22Rv1 (cell line): ENCODE results near the gene MRS2.
"Not testable (repeated sequence)": the region's sequence is repeated elsewhere in the genome, so short reads cannot be mapped to it uniquely, and the experiment has no call there.

ENCODE experiments used
- H3K27ac ChIP-seq: fragments of 450-650 bp; 2 replicates; pipeline ENCODE4 v1.5.1; 2017
- ZFX ChIP-seq: fragments of 450-650 bp; IDR thresholded peaks from 2 replicates; pipeline ENCODE4 v1.6.1; 2017; ENCODE audit warnings: antibody characterized with exemption, borderline replicate concordance
- TF ChIP-seq, protein P1 (sequence below): fragments of 450-650 bp; IDR thresholded peaks from 2 replicates; pipeline ENCODE4 v1.5.1; 2017; ENCODE audit warnings: mild to moderate bottlenecking

Gene MRS2

GRCh38 chr6:24405262-24405661, 2.5 kb downstream of the MRS2 start:
- TF ChIP-seq, protein P1, sequence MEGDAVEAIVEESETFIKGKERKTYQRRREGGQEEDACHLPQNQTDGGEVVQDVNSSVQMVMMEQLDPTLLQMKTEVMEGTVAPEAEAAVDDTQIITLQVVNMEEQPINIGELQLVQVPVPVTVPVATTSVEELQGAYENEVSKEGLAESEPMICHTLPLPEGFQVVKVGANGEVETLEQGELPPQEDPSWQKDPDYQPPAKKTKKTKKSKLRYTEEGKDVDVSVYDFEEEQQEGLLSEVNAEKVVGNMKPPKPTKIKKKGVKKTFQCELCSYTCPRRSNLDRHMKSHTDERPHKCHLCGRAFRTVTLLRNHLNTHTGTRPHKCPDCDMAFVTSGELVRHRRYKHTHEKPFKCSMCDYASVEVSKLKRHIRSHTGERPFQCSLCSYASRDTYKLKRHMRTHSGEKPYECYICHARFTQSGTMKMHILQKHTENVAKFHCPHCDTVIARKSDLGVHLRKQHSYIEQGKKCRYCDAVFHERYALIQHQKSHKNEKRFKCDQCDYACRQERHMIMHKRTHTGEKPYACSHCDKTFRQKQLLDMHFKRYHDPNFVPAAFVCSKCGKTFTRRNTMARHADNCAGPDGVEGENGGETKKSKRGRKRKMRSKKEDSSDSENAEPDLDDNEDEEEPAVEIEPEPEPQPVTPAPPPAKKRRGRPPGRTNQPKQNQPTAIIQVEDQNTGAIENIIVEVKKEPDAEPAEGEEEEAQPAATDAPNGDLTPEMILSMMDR = no peak
- no peak for TF ChIP-seq ZFX
- H3K27ac ChIP-seq = no peak overlapping the region

- no peak overlapping the region for H3K27ac ChIP-seq
- no peak for TF ChIP-seq ZFX
- TF ChIP-seq, protein P1 = no peak
These were observed 6.1 kb downstream of the MRS2 start for GRCh38 chr6:24408719-24409410.

- H3K27ac ChIP-seq = no peak overlapping the region
- TF ChIP-seq ZFX = no peak
- TF ChIP-seq, protein P1 = no peak
These were observed 7.9 kb downstream of the MRS2 start for GRCh38 chr6:24410622-24411021.

- TF ChIP-seq ZFX = no peak
- TF ChIP-seq, protein P1 = no peak
- H3K27ac ChIP-seq = no peak overlapping the region
These were observed 9.6 kb downstream of the MRS2 start for GRCh38 chr6:24412294-24412693.

DNA sequence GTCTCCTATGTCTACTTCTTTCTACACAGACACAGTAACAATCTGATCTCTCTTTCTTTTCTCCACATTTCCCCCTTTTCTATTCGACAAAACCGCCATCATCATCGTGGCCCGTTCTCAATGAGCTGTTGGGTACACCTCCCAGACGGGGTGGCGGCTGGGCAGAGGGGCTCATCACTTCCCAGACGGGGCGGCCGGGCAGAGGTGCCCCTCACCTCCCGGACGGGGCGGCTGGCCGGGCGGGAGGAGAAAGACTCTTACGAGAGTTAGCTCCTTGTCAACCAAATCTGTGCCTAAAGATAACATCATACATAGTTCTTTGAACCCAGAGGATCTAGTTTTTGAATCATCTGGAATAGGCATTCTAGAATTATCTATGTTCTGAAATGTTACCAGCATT, 11.8 kb downstream of the MRS2 start:
- H3K27ac ChIP-seq = not testable (repeated sequence)

DNA sequence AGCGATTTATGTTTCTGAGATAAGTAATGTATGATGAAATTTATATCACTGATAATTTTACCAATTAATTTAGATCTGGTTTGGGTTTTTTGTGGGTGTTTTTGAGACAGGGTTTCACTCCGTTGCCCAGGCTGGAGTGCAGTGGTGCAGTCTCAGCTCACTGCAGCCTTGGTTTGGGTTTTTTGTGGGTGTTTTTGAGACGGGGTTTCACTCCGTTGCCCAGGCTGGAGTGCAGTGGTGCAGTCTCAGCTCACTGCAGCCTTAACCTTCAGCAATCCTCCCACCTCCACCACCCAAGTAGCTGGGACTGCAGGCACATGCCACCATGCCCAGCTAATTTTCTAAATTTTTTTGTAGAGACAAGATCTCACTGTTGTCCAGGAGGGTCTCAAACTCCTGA, 13.0 kb downstream of the MRS2 start:
- TF ChIP-seq, protein P1 = no peak
- TF ChIP-seq ZFX = no peak
- H3K27ac ChIP-seq = no peak overlapping the region

DNA sequence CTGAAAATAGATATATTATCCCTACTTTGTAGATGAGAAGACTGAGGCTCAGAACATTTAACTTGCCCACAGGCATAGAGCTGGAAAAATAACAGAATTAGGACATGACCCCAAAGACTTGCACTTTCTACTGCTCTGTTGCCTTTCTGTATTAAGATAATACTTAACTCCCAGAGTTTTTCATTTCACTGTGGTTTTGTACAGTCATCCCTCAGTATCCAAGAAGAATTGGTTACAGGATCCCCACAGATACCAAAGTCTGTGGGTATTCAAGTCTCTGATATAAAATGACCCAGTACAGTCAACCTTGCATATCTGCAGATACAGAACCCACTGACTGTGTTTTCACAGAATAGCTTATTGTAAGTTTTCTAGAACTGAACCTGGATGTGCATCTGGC, 16.8 kb downstream of the MRS2 start:
- no peak for TF ChIP-seq ZFX
- TF ChIP-seq, protein P1 = no peak
- no peak overlapping the region for H3K27ac ChIP-seq

- no peak for TF ChIP-seq ZFX
- TF ChIP-seq, protein P1 = no peak
- no peak overlapping the region for H3K27ac ChIP-seq
These were observed 22.4 kb downstream of the MRS2 start for GRCh38 chr6:24425091-24425490.
